Measurements from ENCODE around the gene COQ9. TPM values are rescaled to one million over a fixed set of nuclear protein-coding genes. Genes with fewer than 3 reads are reported as not detected.

COQ9 gene
- total and polyA plus RNA-seq, 2 donors (not counting 1 experiment from before 2014, with no cell fraction given) = 44.4 to 51.2 TPM

- H3K27ac ChIP-seq (ENCODE audit: insufficient read depth, low read length) = no peak overlapping the region
Measured at GRCh38 chr16:57426356-57426755, 20.9 kb upstream of the COQ9 start.

DNA sequence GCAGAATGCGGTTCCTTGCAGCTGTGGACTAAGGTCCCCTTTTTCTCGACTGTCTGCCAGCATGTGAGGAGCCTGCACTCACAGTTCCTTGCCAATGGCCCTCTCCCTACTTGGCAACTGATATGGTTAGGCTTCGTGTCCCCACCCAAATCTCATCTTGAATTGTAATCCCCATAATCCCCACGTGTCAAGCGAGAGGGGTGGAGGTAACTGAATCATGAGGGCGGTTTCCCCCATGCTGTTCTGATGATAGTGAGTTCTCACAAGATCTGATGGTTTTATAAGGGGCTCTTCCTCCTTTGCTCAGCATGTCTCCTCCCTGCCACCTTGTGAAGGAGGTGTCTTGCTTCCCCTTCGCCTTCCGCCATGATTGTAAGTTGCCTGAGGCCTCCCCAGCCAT, 20.0 kb upstream of the COQ9 start:
- no peak overlapping the region for H3K4me3 ChIP-seq (replicated peaks in 1 of 4; ENCODE audit: control extremely low read depth in 1 of 4, insufficient read depth in 1 of 4, low read depth in 3 of 4, low read length in 4 of 4)
- H3K4me1 ChIP-seq (ENCODE audit: control insufficient read depth, extremely low read depth, insufficient read depth, low read length) = peaks cover 1% of the 10 kb centered on the region
- no peak overlapping the region for H3K9ac ChIP-seq (ENCODE audit: insufficient read depth, low read length)
- H3K9me3 ChIP-seq (ENCODE audit: control insufficient read depth, insufficient read depth, low read depth, low read length) = no peaks in the 10 kb centered on the region
- H3K27ac ChIP-seq (ENCODE audit: insufficient read depth, low read length) = no peak overlapping the region
- H3K79me2 ChIP-seq (ENCODE audit: control insufficient read depth, insufficient read depth, low read length) = no peaks in the 10 kb centered on the region
- DNase-seq (ENCODE audit: low read depth in 2 of 2) = no peak
- no peak for TF ChIP-seq EZH2 (IDR thresholded peaks at IDR 0.05; ENCODE audit: low read length, missing control alignments)
- TF ChIP-seq, protein P1, sequence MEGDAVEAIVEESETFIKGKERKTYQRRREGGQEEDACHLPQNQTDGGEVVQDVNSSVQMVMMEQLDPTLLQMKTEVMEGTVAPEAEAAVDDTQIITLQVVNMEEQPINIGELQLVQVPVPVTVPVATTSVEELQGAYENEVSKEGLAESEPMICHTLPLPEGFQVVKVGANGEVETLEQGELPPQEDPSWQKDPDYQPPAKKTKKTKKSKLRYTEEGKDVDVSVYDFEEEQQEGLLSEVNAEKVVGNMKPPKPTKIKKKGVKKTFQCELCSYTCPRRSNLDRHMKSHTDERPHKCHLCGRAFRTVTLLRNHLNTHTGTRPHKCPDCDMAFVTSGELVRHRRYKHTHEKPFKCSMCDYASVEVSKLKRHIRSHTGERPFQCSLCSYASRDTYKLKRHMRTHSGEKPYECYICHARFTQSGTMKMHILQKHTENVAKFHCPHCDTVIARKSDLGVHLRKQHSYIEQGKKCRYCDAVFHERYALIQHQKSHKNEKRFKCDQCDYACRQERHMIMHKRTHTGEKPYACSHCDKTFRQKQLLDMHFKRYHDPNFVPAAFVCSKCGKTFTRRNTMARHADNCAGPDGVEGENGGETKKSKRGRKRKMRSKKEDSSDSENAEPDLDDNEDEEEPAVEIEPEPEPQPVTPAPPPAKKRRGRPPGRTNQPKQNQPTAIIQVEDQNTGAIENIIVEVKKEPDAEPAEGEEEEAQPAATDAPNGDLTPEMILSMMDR (conservative IDR thresholded peaks at IDR 0.05 in 1 of 2, IDR thresholded peaks at IDR 0.05 in 1 of 2; ENCODE audit: low read depth in 1 of 2, low read length in 2 of 2) = no peak
- H3K36me3 ChIP-seq (ENCODE audit: control insufficient read depth, insufficient read depth, low read length) = peaks cover 9% of the 10 kb centered on the region
- H2AFZ ChIP-seq (ENCODE audit: low read length) = no peak overlapping the region
- no peak overlapping the region for H3K4me2 ChIP-seq (ENCODE audit: extremely low read depth, insufficient read depth, low read length)
- H3K27me3 ChIP-seq (ENCODE audit: control insufficient read depth, insufficient read depth, low read length) = no peaks in the 10 kb centered on the region
- no peaks in the 10 kb centered on the region for H4K20me1 ChIP-seq (ENCODE audit: control insufficient read depth, extremely low read depth, insufficient read depth, low read length)

More at GRCh38 chr16:57426356-57426755, 20.9 kb upstream of the COQ9 start:
- Histone ChIP-seq H3K27me3 (ENCODE audit: control insufficient read depth, insufficient read depth, low read length) (no peaks in the 10 kb centered on the region), H3K9me3 (ENCODE audit: control insufficient read depth, insufficient read depth, low read depth, low read length) (no peaks in the 10 kb centered on the region), H3K36me3 (ENCODE audit: control insufficient read depth, insufficient read depth, low read length) (peaks cover 8% of the 10 kb centered on the region), H3K9ac (ENCODE audit: insufficient read depth, low read length) (no peak overlapping the region), H2AFZ (ENCODE audit: low read length) (no peak overlapping the region), H3K4me3 (replicated peaks in 1 of 4; ENCODE audit: control extremely low read depth in 1 of 4, insufficient read depth in 1 of 4, low read depth in 3 of 4, low read length in 4 of 4) (no peak overlapping the region), H3K4me2 (ENCODE audit: extremely low read depth, insufficient read depth, low read length) (no peak overlapping the region), H4K20me1 (ENCODE audit: control insufficient read depth, extremely low read depth, insufficient read depth, low read length) (no peaks in the 10 kb centered on the region), H3K79me2 (ENCODE audit: control insufficient read depth, insufficient read depth, low read length) (no peaks in the 10 kb centered on the region), H3K4me1 (ENCODE audit: control insufficient read depth, extremely low read depth, insufficient read depth, low read length) (peaks cover 5% of the 10 kb centered on the region)
- DNase-seq (ENCODE audit: low read depth in 2 of 2) = no peak
- TF ChIP-seq, protein P1 (conservative IDR thresholded peaks at IDR 0.05 in 1 of 2, IDR thresholded peaks at IDR 0.05 in 1 of 2; ENCODE audit: low read depth in 1 of 2, low read length in 2 of 2) = no peak
- no peak for TF ChIP-seq EZH2 (IDR thresholded peaks at IDR 0.05; ENCODE audit: low read length, missing control alignments)

GRCh38 chr16:57427824-57428223, 19.5 kb upstream of the COQ9 start:
- no peak for TF ChIP-seq EZH2 (IDR thresholded peaks at IDR 0.05; ENCODE audit: low read length, missing control alignments)
- TF ChIP-seq, protein P1 (conservative IDR thresholded peaks at IDR 0.05 in 1 of 2, IDR thresholded peaks at IDR 0.05 in 1 of 2; ENCODE audit: low read depth in 1 of 2, low read length in 2 of 2) = no peak
- H4K20me1 ChIP-seq (ENCODE audit: control insufficient read depth, extremely low read depth, insufficient read depth, low read length) = no peaks in the 10 kb centered on the region
- H3K27me3 ChIP-seq (ENCODE audit: control insufficient read depth, insufficient read depth, low read length) = no peaks in the 10 kb centered on the region
- H3K27ac ChIP-seq (ENCODE audit: insufficient read depth, low read length) = no peak overlapping the region
- no peaks in the 10 kb centered on the region for H3K9me3 ChIP-seq (ENCODE audit: control insufficient read depth, insufficient read depth, low read depth, low read length)
- no peaks in the 10 kb centered on the region for H3K4me1 ChIP-seq (ENCODE audit: control insufficient read depth, extremely low read depth, insufficient read depth, low read length)
- no peaks in the 10 kb centered on the region for H3K79me2 ChIP-seq (ENCODE audit: control insufficient read depth, insufficient read depth, low read length)
- no peak overlapping the region for H3K9ac ChIP-seq (ENCODE audit: insufficient read depth, low read length)
- no peak overlapping the region for H2AFZ ChIP-seq (ENCODE audit: low read length)
- H3K4me2 ChIP-seq (ENCODE audit: extremely low read depth, insufficient read depth, low read length) = no peak overlapping the region
- H3K4me3 ChIP-seq (replicated peaks in 1 of 4; ENCODE audit: control extremely low read depth in 1 of 4, insufficient read depth in 1 of 4, low read depth in 3 of 4, low read length in 4 of 4) = no peak overlapping the region
- H3K36me3 ChIP-seq (ENCODE audit: control insufficient read depth, insufficient read depth, low read length) = peaks cover 10% of the 10 kb centered on the region
- DNase-seq (ENCODE audit: low read depth in 2 of 2) = no peak

Data from fibroblast of lung (primary cell).